Measurements from ENCODE around the gene MDM2. TPM values are rescaled to one million over a fixed set of nuclear protein-coding genes. Genes with fewer than 3 reads are reported as not detected.

MDM2 gene
- total and polyA plus RNA-seq, 10 of the 15 experiments (the other 5 are each of a cell fraction or from before 2014, with no cell fraction given), result 48.2 to 174 (median 85.0) TPM

Other genes with a start within 250 kb of the MDM2 start
- 113 and 117 TPM in 2 replicates for gene RAP1B, start 197.3 kb upstream of the MDM2 start, total RNA-seq (2014; rRNA removed)
- 121 and 125 TPM in 2 replicates for gene RAP1B, start 197.3 kb upstream of the MDM2 start, total RNA-seq (2014; rRNA removed; fragmentation: Illumina TruSeq; extraction: Trizol)
- 105 and 115 TPM in 2 replicates for gene RAP1B, start 197.3 kb upstream of the MDM2 start, total RNA-seq (2021)
- 203 and 292 TPM in 2 replicates for gene RAP1B, start 197.3 kb upstream of the MDM2 start, polyA plus RNA-seq (2011; rRNA removed)
- gene RAP1B, start 197.3 kb upstream of the MDM2 start, polyA plus RNA-seq (2014; fragmentation: Illumina TruSeq; extraction: Trizol), result 201 and 225 TPM in 2 replicates
- 10 to 100 TPM; 88.9 to 95.0 TPM for gene RAP1B, start 197.3 kb upstream of the MDM2 start, polyA plus RNA-seq (2014; fragmentation: Nextera tagmentation; extraction: Ambion mirVana)
- 121 and 129 TPM in 2 replicates for gene RAP1B, start 197.3 kb upstream of the MDM2 start, polyA plus RNA-seq (2014; rRNA removed)
- gene RAP1B, start 197.3 kb upstream of the MDM2 start, polyA plus RNA-seq (2016; fragmentation: Nextera tagmentation; extraction: Ambion mirVana), result 100 to 1,000 TPM; 208 to 219 TPM
- 73.5 and 92.4 TPM in 2 replicates for gene NUP107, start 121.2 kb upstream of the MDM2 start, total RNA-seq (2014; rRNA removed)
- 99.5 and 101 TPM in 2 replicates for gene NUP107, start 121.2 kb upstream of the MDM2 start, total RNA-seq (2014; rRNA removed; fragmentation: Illumina TruSeq; extraction: Trizol)
- 73.1 and 73.4 TPM in 2 replicates for gene NUP107, start 121.2 kb upstream of the MDM2 start, total RNA-seq (2021)
- 109 and 186 TPM in 2 replicates for gene NUP107, start 121.2 kb upstream of the MDM2 start, polyA plus RNA-seq (2011; rRNA removed)
- gene NUP107, start 121.2 kb upstream of the MDM2 start, polyA plus RNA-seq (2014; fragmentation: Illumina TruSeq; extraction: Trizol), result 111 and 147 TPM in 2 replicates
- gene NUP107, start 121.2 kb upstream of the MDM2 start, polyA plus RNA-seq (2014; fragmentation: Nextera tagmentation; extraction: Ambion mirVana), result 10 to 100 TPM; 79.4 to 85.2 TPM
- gene NUP107, start 121.2 kb upstream of the MDM2 start, polyA plus RNA-seq (2014; rRNA removed), result 71.9 and 78.6 TPM in 2 replicates
- 100 to 1,000 TPM; 120 to 132 TPM for gene NUP107, start 121.2 kb upstream of the MDM2 start, polyA plus RNA-seq (2016; fragmentation: Nextera tagmentation; extraction: Ambion mirVana)
- 4.0 and 5.8 TPM in 2 replicates for gene SLC35E3, start 62.0 kb upstream of the MDM2 start, total RNA-seq (2014; rRNA removed)
- 3.8 and 6.1 TPM in 2 replicates for gene SLC35E3, start 62.0 kb upstream of the MDM2 start, total RNA-seq (2014; rRNA removed; fragmentation: Illumina TruSeq; extraction: Trizol)
- gene SLC35E3, start 62.0 kb upstream of the MDM2 start, total RNA-seq (2021), result 10.6 and 10.8 TPM in 2 replicates
- gene SLC35E3, start 62.0 kb upstream of the MDM2 start, polyA plus RNA-seq (2011; rRNA removed), result 9.2 and 12.9 TPM in 2 replicates
- 5.6 and 7.0 TPM in 2 replicates for gene SLC35E3, start 62.0 kb upstream of the MDM2 start, polyA plus RNA-seq (2014; fragmentation: Illumina TruSeq; extraction: Trizol)
- gene SLC35E3, start 62.0 kb upstream of the MDM2 start, polyA plus RNA-seq (2014; fragmentation: Nextera tagmentation; extraction: Ambion mirVana), result 1 to 10 TPM; 3.6 to 6.0 TPM
- 2.4 and 4.3 TPM in 2 replicates for gene SLC35E3, start 62.0 kb upstream of the MDM2 start, polyA plus RNA-seq (2014; rRNA removed)
- gene SLC35E3, start 62.0 kb upstream of the MDM2 start, polyA plus RNA-seq (2016; fragmentation: Nextera tagmentation; extraction: Ambion mirVana), result 10 to 100 TPM; 17.6 to 19.8 TPM
- 0.06 and 0.49 TPM in 2 replicates for gene CPM, start 125.0 kb downstream of the MDM2 start, total RNA-seq (2014; rRNA removed)
- gene CPM, start 125.0 kb downstream of the MDM2 start, total RNA-seq (2014; rRNA removed; fragmentation: Illumina TruSeq; extraction: Trizol), result 0.18 and 0.23 TPM in 2 replicates
- 0.29 and 0.80 TPM in 2 replicates for gene CPM, start 125.0 kb downstream of the MDM2 start, total RNA-seq (2021)
- 1.3 and 1.7 TPM in 2 replicates for gene CPM, start 125.0 kb downstream of the MDM2 start, polyA plus RNA-seq (2011; rRNA removed)
- 0.29 and 0.44 TPM in 2 replicates for gene CPM, start 125.0 kb downstream of the MDM2 start, polyA plus RNA-seq (2014; fragmentation: Illumina TruSeq; extraction: Trizol)
- gene CPM, start 125.0 kb downstream of the MDM2 start, polyA plus RNA-seq (2014; fragmentation: Nextera tagmentation; extraction: Ambion mirVana), result under 1 TPM; 0.31 to 0.38 TPM
- 0.05 and 0.60 TPM in 2 replicates for gene CPM, start 125.0 kb downstream of the MDM2 start, polyA plus RNA-seq (2014; rRNA removed)
- under 1 TPM; 0.25 to 0.88 TPM for gene CPM, start 125.0 kb downstream of the MDM2 start, polyA plus RNA-seq (2016; fragmentation: Nextera tagmentation; extraction: Ambion mirVana)

Measured in GM12878 (cell line).